ENCODE measurements around the gene PPT2.
"Not testable (repeated sequence)": the region's sequence is repeated elsewhere in the genome, so short reads cannot be mapped to it uniquely, and the experiment has no call there.

Gene PPT2

DNA sequence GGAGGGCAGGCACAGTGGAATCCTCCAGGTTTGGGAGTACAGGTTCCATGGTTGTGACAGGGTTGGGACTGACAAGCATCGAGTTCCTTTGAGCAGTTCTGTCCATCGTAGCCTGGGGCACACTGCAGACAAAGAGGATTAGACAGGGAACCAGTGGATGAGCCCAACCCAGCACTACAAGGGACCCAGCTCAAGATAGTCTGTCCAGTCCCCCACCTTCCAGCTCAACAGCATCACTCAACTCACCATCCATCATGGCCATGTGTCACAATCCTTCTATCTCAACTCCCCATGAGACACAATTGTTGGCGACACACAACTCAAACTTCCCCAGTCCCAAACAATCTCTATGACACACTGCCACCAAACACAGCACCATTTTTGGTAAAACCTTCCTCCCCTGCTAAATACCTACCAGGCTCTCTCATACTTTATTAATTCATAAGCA, 50.4 kb downstream of the PPT2 start:
- TF ChIP-seq, protein P1, sequence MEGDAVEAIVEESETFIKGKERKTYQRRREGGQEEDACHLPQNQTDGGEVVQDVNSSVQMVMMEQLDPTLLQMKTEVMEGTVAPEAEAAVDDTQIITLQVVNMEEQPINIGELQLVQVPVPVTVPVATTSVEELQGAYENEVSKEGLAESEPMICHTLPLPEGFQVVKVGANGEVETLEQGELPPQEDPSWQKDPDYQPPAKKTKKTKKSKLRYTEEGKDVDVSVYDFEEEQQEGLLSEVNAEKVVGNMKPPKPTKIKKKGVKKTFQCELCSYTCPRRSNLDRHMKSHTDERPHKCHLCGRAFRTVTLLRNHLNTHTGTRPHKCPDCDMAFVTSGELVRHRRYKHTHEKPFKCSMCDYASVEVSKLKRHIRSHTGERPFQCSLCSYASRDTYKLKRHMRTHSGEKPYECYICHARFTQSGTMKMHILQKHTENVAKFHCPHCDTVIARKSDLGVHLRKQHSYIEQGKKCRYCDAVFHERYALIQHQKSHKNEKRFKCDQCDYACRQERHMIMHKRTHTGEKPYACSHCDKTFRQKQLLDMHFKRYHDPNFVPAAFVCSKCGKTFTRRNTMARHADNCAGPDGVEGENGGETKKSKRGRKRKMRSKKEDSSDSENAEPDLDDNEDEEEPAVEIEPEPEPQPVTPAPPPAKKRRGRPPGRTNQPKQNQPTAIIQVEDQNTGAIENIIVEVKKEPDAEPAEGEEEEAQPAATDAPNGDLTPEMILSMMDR (conservative IDR thresholded peaks at IDR 0.05) = no peak
- H3K27ac ChIP-seq = no peak overlapping the region

DNA sequence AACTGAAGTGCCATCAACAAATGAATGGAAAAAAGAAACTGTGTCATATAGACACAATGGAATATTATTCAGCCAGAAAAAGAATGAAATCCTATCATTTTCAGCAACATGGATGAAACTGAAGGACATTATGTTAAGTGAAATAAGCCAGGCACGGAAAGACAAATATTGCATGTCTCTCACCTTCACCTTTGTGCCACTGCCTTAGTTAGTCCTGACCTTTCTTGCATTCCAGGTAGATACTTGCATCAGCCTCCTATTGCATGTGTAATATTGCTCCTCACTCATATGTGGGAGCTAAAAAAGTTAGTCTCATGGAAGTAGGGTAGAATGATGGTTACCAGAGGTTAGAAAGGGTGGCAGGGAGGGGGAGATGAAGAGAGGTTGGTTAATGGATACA, 55.1 kb downstream of the PPT2 start:
- no peak overlapping the region for H3K27ac ChIP-seq
- TF ChIP-seq, protein P1 (conservative IDR thresholded peaks at IDR 0.05) = no peak

DNA sequence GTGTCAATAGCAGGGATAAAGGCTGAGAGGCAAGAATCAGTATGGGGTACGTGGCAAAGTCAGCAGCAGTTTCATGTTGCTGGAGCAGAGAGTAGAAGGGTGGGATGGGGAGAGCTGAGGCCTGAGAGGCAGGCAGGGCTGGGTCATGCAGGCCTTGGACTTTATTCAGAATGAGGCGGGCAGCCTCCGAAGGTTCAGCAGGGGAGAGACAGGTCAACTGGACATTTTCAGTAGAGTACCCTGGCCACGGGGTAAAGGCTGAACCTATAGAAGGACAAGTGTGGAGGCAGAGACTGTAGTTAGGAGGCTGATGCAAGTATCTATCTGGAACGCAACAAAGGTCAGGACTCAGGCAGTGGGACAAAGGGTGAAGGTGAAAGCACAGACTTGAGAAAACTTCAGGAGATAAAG, 56.3 kb downstream of the PPT2 start:
- TF ChIP-seq, protein P1 (conservative IDR thresholded peaks at IDR 0.05) = no peak

DNA sequence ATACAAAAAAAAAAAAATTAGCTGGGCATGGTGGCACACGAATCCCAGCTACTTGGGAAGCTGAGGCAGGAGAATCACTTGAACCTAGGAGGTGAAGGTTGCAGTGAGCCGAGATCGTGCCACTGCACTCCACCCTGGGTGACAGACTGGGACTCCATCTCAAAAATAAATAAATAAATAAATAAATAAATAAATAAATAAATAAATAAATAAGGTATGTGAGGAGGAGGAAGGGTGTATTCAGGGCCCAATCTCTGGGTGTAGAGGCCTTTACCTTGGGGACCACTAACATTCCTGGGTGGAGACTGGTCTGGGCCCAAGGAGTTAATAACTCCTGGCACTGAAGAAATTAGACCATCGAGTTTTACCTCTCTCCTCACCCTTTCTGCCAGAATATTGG, 57.5 kb downstream of the PPT2 start:
- H3K27ac ChIP-seq = not testable (repeated sequence)

More for the DNA sequence above, 56.3 kb downstream of the PPT2 start:
- H3K27ac ChIP-seq = no peak overlapping the region

DNA sequence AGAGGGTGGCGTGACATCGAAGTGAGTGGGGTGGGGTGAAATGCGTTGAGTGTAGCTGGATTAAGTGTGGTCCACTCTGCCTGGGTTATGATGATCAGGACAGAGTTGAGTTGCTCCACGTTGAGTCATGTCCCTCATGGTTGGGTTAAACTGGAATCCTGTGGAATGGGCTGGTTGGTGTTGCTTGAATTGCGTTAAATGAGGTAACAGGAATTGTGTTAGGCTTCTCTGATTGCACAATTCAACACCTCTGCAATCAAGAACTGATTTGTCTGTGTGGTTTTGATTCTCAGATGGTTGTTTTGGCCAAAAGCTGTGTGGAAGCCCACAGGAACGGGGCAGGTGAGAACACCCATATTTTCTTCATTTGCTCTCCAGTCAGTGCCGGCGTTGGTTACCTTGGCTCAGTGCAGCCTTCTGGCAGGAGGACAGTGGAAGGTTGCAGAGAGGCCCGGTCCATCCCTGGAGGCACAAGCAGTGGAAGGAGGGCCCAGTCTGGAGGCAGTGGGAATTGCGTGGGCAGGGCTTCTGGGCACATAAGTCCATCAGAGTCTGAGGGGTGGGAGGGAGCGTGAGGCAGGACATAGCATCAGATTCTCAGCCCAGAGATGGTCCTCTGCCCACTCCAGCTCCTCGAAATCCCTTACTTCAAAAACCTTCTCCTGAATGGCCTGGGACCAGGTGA, 58.3 kb downstream of the PPT2 start:
- H3K27ac ChIP-seq = no peak overlapping the region
- TF ChIP-seq, protein P1 (conservative IDR thresholded peaks at IDR 0.05) = no peak

Measured in VCaP (cell line).